ENCODE results near the gene FAM83C. TPM values are rescaled to one million over a fixed set of nuclear protein-coding genes. Genes with fewer than 3 reads are reported as not detected.
"Not testable (repeated sequence)": the region's sequence is repeated elsewhere in the genome, so short reads cannot be mapped to it uniquely, and the experiment has no call there.

The FAM83C gene
- total and polyA plus RNA-seq, 8 donors: 6.5 TPM; not detected in 7

DNA sequence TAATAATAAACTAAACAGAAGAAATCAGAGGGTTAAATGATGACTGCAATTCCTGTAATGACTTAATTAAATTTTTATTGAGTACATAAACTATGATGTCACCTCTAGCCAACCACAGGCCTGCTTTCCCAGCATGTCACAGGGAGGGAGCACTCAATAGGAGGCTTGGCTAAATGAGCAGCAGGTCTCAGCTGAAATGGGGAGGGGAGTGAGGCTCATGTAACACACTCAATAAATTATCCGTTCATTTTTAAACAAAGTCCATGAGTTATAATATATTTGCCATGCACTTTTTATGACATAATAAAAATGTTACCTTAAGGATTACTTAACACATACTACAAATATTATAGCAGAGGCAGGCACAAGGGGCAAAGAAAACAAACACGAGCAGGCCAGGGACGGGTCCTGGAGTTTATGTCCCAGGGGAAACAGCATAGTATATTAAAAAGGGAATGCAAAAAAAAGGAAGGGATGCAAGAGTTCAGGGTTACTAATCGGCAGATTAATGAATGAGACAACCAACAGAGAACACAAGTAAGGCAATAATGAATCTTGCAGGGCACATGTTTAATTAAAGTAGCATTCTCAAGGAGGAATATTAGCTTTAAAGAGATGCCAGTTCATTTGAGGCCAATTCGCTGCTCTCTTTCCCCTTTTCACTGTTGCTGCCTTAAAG, 27.1 kb upstream of the FAM83C start:
- Histone ChIP-seq H3K4me3 (no peak overlapping the region), H3K27ac (peak overlapping the region in 4 of 5 donors; percentile 21 to 82 (median 73)), H3K9me3 (no peaks in the 10 kb centered on the region), H3K36me3 (peaks cover 0 to 5% (median 4%) of the 10 kb centered on the region in 4 donors), H3K4me1 (peaks cover 6 to 39% (median 23%) of the 10 kb centered on the region in 4 donors), H3K27me3 (no peaks in the 10 kb centered on the region)
- intact Hi-C loops (cut with DNase I; ENCODE audit: low total_unique reads): no loop called here
- TF ChIP-seq EP300 (IDR thresholded peaks at IDR 0.05): no peak
- TF ChIP-seq, protein P1, sequence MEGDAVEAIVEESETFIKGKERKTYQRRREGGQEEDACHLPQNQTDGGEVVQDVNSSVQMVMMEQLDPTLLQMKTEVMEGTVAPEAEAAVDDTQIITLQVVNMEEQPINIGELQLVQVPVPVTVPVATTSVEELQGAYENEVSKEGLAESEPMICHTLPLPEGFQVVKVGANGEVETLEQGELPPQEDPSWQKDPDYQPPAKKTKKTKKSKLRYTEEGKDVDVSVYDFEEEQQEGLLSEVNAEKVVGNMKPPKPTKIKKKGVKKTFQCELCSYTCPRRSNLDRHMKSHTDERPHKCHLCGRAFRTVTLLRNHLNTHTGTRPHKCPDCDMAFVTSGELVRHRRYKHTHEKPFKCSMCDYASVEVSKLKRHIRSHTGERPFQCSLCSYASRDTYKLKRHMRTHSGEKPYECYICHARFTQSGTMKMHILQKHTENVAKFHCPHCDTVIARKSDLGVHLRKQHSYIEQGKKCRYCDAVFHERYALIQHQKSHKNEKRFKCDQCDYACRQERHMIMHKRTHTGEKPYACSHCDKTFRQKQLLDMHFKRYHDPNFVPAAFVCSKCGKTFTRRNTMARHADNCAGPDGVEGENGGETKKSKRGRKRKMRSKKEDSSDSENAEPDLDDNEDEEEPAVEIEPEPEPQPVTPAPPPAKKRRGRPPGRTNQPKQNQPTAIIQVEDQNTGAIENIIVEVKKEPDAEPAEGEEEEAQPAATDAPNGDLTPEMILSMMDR (IDR thresholded peaks at IDR 0.05): no peak
- DNase-seq: peak in 1 of 2 donors; percentile 47
- 50 to 59% (median 52%) methylated on average over 5 of the region's 5 CpGs for WGBS, 5 donors

DNA sequence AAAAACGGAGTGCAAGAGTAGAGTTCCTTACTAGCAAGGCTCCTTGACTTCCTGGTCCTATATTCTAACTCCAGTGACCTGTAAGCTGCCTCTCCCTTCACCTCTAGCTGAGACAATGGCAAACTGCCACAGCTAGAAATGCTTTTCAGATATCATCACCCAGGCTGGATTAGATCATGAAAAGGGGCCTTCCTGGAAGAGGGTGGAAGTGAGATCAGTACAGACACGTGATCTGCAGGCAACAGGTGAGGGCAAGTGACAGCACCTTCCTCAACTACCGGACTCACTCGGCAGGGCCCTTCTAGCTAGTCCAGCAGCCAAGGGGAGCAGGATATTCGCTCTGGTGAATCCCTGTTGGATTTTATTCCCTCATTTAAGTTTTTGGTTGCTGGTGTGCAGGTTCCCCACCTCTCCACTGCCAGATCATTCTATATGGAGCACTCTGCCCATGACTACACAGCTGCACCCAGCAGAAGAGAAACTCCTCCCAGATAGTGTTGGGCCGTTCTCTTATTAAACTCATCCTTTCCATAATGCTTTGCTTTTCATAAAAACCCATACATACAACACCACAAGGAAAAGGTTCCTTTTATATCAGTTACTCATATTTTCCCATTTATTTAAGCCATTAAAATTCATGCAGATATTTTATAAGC, 26.4 kb upstream of the FAM83C start:
- 46 to 62% (median 50%) methylated on average over 6 of the region's 6 CpGs for WGBS, 5 donors
- Histone ChIP-seq H3K27ac (peak overlapping the region; percentile 62 to 82 (median 71)), H3K27me3 (no peaks in the 10 kb centered on the region), H3K4me1 (peaks cover 6 to 39% (median 23%) of the 10 kb centered on the region in 4 donors), H3K9me3 (no peaks in the 10 kb centered on the region), H3K36me3 (peaks cover 0 to 10% (median 8%) of the 10 kb centered on the region in 4 donors), H3K4me3 (no peak overlapping the region)
- TF ChIP-seq POLR2AphosphoS5 (IDR thresholded peaks at IDR 0.05): peak in 2 of 3 donors; percentile 49 to 83
- no peak for TF ChIP-seq EP300 (IDR thresholded peaks at IDR 0.05)
- TF ChIP-seq, protein P1 (IDR thresholded peaks at IDR 0.05): no peak
- TF ChIP-seq POLR2A (IDR thresholded peaks at IDR 0.05): no peak
- peak; percentile 61 to 85 for DNase-seq
- intact Hi-C loops (cut with DNase I; ENCODE audit: low total_unique reads): no loop called here

DNA sequence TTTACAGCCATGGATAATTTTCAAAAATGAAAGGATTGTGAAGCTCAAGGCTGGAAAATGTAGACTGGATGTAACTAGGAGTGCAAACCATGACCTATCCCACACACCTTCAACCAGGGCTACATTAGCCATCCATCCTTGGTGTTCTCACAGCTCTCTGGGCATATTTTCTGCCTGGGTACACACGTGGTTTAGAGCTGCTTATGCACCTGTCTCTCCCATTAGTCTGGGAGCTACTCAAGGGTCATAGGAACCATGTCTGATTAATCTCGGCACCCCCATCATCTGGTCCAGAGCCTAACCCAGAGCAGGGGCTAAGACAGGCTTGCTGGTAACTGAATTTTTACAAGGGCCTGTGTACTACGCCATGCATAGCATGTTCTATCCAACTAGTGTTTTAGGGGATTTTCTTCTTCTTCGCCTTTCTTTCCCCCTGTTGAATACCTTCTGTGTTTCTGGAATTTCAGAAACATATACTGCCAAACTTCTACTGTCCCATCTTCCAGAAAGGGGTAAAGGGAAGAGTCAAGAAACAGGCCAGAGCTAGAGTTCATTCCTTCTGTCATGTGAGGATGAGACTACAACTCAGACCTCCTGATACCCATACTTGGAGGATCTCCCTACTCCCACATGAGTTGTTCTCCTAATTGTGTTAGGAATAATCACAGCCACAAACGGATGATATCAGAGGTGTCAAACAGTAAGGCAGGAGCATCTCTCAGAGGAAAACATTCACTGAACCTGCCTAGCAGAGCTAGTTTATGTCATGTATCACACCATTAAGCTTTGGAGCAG, 25.4 kb upstream of the FAM83C start:
- no peak for TF ChIP-seq POLR2AphosphoS5 (IDR thresholded peaks at IDR 0.05)
- TF ChIP-seq EP300 (IDR thresholded peaks at IDR 0.05): no peak
- no peak for TF ChIP-seq POLR2A (IDR thresholded peaks at IDR 0.05)
- TF ChIP-seq, protein P1 (IDR thresholded peaks at IDR 0.05): no peak

DNA sequence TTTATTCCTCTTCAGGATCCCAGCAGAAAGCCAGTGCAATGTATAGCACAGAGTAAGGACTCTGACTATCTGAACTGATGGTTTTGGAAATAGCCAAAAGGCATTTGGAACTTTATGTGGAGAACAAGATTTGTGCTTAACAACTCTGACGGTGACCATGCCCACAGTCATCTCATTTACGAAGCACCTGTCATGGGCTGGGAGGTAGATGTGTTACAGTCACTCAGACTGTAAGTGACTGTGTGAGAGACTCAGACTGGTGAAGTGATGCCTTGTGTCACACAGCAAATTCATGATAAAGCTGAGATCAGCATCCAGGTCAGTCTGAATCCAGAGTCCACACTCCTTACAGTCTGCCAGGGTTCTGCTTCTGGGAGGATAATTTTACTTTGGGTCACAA, 23.9 kb upstream of the FAM83C start:
- intact Hi-C loops (cut with DNase I; ENCODE audit: low total_unique reads): no loop called here
- DNase-seq: no peak
- H3K4me3 ChIP-seq: no peak overlapping the region
- no peaks in the 10 kb centered on the region for H3K9me3 ChIP-seq
- peaks cover 0 to 23% (median 11%) of the 10 kb centered on the region in 4 donors for H3K36me3 ChIP-seq
- H3K4me1 ChIP-seq: peaks cover 6 to 58% (median 23%) of the 10 kb centered on the region in 4 donors
- WGBS, 5 donors: 85 to 97% (median 90%) methylated on average over 2 of the region's 2 CpGs
- TF ChIP-seq POLR2A (IDR thresholded peaks at IDR 0.05): no peak
- TF ChIP-seq, protein P1 (IDR thresholded peaks at IDR 0.05): no peak
- TF ChIP-seq POLR2AphosphoS5 (IDR thresholded peaks at IDR 0.05): no peak
- H3K27ac ChIP-seq: peak overlapping the region in 2 of 5 donors; percentile 35 to 82
- H3K27me3 ChIP-seq: no peaks in the 10 kb centered on the region

More for the DNA sequence above, 25.4 kb upstream of the FAM83C start:
- Histone ChIP-seq H3K27me3 (no peaks in the 10 kb centered on the region), H3K9me3 (no peaks in the 10 kb centered on the region), H3K4me1 (peaks cover 6 to 43% (median 23%) of the 10 kb centered on the region in 4 donors), H3K36me3 (peaks cover 0 to 17% (median 9%) of the 10 kb centered on the region in 4 donors), H3K4me3 (no peak overlapping the region), H3K27ac (peak overlapping the region in 4 of 5 donors; percentile 71 to 82 (median 73))
- no peak for DNase-seq
- intact Hi-C loops (cut with DNase I; ENCODE audit: low total_unique reads): no loop called here
- WGBS, 5 donors: 80 to 91% (median 87%) methylated on average over 5 of the region's 5 CpGs

DNA sequence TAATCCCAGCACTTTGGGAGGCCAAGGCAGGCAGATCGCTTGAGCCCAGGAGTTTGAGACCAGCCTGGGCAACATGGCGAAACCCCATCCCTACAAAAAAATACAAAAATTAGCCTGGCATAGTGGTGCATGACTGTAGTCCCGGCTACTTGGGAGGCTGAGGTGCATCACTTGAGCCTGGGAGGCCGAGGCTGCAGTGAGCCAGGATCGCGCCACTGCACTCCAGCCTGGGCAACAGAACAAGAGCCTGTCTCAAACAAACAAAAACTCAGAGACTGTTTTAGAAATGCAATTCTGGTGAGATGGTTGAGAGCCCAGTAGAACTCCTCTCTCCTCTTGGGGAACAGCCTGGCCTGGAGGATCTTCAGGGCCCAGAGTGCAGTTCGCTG, 23.4 kb upstream of the FAM83C start:
- H3K27me3 ChIP-seq; DNase-seq; intact Hi-C loops (cut with DNase I; ENCODE audit: low total_unique reads); H3K9me3 ChIP-seq; H3K4me3 ChIP-seq: not testable (repeated sequence)
- H3K4me1 ChIP-seq: peaks cover 6 to 58% (median 22%) of the 10 kb centered on the region in 4 donors
- H3K36me3 ChIP-seq: peaks cover 0 to 23% (median 11%) of the 10 kb centered on the region in 4 donors
- H3K27ac ChIP-seq: peak overlapping the region in 3 of 5 donors; percentile 21 to 82 (median 35)
- 93 to 97% (median 95%) methylated on average over 6 to 7 of the region's 7 CpGs for WGBS, 5 donors
